Stimulated activated CD8-positive, alpha-beta memory T cell treated with anti-CD3 and anti-CD28 coated beads, Interleukin-12 subunit alpha, Interleukin-12 subunit beta, amount 100 ng/mL, for 4 hours (primary cell): ENCODE measurements around the gene CALU.

ENCODE experiments used
- DNase-seq: peaks from one replicate; pipeline ENCODE4 v3.0.0-alpha.2; 2020; ENCODE audit warnings: low read depth

CALU gene

DNA sequence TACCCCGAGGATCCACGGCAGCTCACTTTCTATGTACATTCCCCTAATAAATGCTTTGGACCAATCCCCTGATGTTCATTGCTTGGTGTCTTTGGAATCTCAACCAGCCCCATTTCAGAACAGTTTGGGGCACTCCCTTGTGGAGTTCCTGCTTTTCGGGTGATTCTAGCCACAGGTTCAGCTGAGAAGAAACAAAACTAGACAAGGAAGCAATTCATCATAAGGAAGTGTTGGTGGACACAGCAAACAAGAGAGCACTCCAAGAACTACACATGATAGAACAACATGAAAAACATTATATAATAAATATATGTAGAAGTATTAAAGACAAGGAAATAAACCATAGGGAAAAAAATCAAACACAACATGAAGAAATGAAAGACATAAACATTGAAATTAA lies 46.6 kb downstream of the CALU start:
- DNase-seq: no peak

DNA sequence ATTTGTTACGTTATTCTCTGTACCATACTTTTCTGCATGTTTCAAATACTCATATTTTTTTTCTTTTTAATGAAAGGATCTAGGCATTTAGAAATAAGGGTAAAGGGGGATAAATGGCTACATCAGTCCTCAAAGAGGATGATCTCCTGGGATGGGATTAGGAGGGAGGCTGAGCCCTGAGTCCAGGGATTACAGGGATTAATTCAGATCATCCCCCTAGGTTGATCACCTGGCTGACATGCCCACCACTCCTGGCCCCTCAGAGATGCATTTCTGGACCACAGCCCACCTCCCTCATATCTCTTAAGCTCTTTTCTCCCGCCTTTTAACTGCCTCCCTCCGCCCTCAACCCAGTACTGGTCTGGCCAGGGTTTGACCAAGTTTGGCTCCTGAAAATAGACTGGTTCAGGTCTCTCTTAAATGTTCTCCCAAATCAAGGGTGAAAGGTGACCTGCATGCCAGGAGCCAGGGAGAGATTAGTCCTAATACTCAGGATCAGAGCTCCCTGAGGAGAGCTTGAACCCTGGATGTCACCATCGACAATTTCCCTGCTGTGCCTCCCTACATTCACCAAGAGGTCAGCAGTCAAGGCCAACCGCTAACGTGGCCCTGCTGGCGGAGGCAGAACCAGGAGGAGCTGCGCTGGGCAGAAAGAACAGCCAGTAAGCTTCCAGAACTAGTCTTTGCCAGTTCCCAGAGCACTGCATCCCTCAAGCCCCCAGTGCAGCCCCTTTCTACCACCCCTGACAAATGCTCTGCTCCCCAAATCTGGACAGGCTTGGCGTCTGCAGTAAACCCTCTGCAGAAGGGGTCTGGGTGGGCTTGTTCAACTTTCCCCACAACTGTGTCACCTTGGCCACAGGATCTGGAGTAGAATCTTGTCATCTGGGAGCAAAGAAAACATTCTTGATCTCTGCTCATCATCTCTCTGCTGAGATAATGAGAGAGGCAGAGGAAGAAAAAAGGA lies 49.6 kb downstream of the CALU start:
- no peak for DNase-seq

DNA sequence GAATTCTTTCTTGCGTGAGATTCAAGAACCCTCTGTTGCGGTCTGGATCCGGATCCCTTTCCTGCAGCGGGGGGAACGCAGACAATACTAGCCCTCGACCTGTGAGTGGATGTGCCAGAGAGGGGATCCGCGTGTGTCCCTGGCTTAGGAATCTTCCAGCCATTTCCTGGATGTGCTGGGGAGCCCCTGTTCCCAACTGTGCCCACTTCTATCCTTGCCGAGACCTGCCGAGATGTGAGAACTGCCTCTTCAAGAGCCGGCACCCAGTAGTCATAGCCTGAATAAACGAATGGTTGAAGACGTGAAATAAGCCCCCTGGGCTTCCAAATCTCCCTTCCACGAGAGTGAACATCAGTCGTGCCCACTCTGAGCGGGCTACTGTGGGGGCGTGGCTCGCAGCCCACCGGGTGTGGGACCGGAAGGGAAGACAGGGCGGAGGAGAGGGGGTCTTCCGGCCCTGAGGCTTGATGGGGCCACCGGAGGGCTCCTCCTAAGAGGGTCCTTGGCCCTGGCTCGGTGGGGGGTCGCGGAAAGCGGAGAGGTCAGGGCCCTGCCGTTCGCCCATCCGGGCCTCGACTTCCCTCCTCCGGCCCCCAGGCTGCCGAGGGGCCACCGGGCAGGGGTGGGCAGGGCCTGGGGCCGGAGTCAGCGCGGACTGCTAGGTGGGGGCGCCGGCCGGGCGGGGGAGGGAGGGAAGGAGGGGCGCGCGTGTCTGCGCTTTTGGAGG lies 51.3 kb downstream of the CALU start:
- DNase-seq: no peak

DNA sequence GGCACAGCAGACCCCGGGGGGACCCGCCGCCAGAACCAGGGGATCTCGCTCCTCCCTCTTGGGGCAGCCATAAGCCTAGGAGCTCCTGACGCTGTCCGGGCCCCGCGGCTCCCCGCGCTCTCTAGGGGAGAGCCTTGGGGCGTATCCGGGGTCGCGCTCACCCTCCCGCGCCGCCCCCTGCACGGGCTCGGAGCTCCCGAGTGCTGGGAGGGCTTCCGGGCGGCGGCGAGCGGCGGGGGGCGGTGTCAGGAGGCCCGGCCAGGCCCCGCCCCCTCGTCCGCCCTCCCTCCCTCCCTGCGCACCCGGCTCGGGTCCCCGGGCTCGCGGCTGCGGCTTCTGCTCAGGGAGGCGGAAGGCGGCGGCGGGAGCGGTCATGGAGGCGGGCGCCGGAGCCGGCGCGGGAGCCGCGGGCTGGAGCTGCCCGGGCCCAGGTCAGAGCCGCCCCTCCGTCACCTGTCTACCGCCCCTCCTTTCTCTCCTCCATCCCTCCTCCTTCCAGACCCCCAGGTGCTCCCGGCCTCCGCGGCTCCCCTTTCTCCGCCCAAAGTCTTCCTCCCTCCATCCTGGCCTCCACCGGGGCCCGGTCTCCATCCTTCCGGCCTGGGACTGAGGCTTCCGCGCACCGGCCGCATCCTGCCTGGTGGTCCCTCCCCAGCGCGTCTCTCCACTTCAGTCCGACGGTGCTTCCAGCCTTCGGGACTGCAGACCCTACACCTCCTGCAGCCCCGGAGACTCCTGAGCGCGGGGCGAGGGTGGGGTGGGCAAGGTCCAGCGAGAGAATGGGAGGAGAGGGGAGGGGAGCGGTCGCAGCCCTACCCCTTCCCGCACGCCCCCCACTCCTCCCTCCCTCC lies 52.2 kb downstream of the CALU start, which contains the start of gene CCDC136:
CCDC136 (plus strand) TSS at position 848 of the 851 bp plus-strand sequence. CDS start 444 bp downstream, outside the sequence.
- peak; percentile 64 for DNase-seq

DNA sequence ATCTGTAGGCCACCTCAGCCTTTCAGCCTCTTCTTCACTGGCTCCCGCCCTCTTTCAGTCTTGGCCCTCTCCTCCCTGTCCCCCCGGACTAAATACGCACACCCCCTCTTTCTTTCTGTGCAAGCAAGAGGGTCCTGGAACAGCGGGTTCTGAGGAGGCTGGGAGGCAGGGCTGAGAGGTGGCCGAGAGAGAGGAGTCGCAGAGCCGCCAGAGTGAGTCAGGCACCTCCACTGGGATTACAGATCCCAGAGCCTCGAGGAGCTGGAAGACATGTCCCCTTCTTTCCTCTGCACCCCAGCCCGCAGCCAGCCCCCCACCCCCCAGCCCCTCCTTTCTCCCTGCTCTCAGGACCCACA lies 52.8 kb downstream of the CALU start:
- no peak for DNase-seq

DNA sequence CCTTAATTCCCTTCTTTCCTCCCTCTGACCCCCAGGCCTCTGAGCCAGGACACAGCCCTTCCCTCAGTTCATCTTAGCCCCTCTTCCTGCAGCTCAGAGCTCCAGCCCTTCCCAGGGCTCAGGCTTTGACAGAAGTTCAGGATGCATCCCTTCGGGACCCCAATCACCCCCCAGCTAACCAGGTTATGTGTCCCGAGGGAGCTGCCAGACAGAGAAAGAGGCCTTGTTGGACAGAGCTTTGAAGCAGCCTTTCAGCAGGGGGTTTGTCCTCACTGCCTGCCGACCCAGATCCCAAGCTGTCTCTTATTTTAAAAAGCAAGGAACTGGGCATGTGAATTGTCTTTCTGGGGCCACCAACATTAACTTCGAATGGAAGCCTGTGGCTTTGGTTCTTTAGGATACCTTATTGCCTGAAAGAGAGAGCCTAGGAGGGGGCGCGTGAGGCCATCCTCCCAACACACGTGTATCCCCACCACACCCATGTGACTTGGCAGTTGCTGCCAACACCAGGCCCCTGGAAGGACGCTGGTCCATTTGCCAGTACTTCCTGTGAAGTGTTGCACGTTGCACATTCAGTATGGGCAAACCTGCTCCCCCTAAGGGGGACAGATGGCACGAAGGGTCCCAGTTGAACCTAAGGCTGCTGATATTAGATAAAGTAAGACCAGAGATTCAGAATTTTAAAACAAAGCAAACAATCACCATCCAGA lies 53.5 kb downstream of the CALU start:
- DNase-seq: no peak

DNA sequence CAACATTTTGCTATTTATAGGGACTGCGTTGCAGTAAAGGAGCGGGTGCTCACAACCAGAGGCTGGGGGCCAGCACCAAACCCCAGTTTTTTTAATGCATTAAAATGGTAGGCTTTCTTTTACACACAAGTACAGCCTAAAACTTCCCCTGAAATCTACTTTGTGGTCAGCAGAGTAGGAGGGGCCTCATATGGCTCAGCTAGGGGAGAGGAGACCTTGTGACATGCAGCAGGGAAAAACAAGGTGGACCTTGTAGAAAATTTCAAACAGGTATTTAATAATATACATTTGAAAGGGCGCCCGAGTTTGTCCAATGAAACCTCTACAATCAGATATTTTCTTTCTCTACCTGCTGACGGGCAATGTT lies 54.0 kb downstream of the CALU start:
- DNase-seq: no peak

DNA sequence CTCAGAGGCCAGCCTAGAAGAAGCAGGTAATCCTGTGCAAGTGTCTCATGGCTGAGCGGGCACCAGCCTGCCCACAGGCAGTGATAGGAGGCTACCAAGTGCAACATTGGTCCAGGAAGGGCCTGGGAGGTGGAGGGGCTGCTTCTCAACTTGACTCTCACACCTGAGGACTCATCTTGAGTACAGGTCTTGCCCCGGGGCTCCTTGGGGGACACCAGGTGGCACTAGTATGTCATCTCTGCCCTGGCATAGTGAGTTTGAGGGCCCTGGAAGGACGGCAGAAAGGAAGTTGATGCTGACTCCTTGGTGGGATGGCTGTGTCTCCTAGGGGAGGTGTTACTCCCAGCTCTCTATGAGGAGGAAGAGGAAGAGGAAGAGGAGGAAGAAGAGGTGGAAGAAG lies 54.9 kb downstream of the CALU start:
- no peak for DNase-seq

DNA sequence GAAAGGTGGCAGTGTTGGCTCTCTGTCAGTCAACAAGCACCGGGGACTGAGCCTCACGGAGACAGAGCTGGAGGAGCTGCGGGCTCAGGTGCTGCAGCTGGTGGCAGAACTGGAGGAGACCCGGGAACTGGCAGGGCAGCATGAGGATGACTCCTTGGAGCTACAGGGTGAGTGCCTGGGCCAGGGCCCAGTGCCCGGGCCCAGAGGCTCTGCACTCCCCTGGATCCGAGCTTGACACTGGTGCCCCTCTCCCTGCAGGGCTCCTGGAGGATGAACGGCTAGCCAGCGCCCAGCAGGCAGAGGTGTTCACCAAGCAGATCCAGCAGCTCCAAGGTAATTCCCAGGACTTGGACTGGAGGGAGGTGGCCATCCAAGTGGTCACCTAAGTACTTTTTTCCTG lies 55.3 kb downstream of the CALU start:
- DNase-seq: no peak

DNA sequence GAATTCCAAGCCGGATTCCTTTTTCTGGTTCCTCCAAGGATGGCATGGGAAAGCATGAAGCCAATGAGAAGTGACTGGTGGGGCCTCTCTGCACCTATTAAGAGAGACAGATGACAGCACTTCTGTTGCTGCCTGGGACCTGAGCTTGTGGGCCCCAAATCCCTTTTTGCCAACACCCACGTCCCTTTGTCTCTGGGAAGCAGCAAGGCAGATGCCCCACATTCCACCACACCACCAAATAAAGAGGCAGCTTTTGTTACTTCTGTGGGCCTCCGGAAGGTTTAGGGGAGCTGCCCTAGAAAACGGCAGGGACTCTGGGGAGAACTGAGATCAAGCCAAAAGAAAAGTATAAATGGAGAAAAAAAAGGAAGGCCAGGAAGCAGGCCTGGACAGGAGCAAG lies 56.0 kb downstream of the CALU start:
- no peak for DNase-seq

DNA sequence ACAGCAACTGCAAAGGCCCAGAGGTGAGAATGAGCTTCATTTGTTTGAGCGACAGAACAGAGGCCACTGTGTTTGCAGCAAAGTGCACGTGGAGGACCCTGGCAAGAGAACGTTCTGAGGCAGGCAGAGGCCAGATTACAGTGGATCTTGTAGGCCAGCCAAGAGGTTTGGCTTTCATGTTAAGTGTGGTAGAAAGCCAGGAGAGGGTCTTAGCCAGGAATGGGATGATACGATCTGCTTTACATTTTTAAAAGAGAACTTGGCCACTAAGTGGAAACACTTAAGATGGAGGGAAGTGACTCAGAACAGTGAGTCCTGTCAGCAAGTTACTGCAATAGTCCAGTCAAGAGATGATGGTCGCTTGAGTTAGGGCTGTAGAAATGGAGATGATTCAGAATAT lies 57.2 kb downstream of the CALU start:
- no peak for DNase-seq

DNA sequence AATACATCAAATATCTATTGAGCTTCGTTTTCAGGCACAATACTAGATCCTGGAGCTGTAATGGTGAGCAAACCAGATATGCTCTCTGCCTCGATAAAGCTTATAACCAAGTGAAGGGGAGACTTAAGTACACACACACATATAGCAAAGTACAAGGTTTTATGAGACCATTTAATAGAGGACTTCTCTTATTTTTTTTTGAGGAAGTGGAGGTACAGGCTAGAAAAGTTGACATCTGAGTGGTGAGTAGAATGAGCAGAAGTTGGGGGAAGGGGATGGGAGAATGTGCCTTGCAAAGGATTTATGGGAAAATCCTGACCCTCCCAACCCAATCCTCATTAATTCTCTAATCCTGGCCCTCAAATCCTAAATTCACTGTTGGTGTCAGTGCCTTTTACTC lies 60.3 kb downstream of the CALU start:
- no peak for DNase-seq

DNA sequence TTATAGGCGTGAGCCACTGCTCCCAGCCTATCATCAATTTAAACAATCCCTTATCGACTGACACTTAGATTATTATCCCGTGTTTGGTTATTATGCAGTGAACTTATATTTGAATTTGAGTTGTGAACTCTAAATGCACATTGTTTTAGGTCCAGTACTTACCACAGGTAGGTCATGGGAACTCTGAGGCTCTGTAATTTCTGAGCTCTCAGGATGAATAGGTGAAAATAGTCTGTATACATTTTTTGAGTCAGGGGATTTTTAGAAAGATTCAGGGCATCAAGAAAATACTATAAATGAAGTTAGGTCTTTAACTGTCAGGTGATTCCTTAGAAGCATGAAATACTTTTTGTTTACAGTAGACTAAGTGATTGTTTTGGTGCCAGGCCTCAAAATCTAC lies 61.4 kb downstream of the CALU start:
- DNase-seq: no peak

DNA sequence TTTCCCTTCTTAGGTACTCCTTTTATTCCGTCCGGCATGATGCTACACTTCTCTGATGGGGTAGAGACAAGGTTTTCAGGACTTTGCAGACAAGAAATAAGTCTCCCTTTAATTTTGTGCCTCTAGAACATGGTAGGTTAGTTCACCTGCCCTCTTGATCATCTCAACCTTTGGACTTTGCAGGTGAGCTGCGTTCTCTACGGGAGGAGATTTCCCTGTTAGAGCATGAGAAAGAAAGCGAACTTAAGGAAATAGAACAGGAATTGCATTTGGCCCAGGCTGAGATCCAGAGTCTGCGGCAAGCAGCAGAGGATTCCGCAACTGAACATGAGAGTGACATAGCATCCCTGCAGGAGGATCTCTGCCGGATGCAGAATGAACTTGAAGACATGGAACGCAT lies 61.8 kb downstream of the CALU start:
- no peak for DNase-seq

DNA sequence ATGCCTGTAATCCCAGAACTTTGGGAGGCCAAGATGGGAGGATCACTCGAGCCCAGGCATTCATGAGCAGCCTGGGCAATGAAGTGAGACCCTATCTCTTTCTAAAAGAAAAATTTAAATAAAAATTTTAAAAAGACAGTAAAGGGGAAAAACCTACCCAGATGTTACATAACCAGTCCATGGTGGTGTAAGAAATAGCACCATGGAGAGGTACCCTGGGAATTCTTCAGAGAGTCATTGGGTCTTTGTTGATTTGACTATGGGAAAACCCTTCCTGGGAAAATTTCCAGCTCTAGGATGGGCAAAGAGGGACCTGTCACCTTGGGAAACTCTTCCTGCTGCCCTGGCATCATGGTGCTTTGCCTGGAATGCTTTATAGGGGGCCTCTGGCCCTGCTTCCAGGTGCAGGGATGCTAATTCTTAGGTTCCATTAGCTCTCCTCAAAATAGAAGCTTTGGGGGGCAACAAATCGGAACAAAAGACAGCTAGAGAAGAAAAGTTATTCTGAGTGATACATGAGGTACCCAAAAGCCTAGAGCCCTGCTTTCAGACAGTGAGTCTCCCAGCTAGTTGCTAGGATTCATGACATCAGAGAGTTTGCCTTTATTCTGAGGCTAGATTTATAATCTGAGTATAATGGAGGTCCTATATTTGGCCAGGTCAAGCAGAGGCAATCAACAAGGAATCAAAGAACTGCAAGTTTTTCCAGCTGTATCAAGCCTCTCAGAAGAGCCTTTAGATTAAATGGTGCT lies 62.7 kb downstream of the CALU start:
- no peak for DNase-seq

DNA sequence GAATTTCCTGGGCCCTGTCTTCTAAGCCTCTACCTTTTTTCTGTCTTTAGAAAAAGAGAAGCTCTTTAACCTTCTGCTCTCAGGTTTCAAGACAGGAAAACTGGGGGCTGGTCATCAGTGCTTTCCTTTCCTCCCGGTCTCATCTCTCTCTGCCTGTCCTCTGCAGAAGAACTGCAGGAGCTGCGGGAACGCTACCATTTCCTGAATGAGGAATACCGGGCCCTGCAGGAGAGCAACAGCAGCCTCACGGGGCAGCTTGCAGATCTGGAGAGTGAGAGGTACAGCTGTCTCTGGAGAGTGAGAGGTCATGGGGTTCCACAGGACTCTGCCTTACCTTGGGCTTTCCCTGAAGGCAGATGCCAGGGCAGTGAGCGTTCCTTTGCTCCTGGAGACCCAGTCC lies 65.3 kb downstream of the CALU start:
- no peak for DNase-seq

DNA sequence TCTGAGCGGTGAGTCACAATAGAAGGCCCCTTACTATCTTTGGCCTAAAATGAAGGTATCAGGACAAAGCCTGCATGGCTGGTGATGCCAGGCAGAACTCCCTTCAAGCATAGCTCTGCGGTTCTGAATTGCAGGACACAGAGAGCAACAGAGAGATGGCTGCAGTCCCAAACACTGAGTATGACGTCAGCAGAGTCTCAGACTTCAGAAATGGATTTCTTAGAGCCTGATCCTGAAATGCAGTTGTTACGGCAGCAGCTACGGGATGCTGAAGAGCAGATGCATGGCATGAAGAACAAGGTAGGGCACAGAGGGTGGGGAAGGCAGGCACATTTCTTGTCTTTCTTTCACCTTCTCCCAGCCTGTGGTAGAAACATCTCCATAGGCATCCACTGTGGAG lies 66.1 kb downstream of the CALU start:
- DNase-seq: no peak

DNA sequence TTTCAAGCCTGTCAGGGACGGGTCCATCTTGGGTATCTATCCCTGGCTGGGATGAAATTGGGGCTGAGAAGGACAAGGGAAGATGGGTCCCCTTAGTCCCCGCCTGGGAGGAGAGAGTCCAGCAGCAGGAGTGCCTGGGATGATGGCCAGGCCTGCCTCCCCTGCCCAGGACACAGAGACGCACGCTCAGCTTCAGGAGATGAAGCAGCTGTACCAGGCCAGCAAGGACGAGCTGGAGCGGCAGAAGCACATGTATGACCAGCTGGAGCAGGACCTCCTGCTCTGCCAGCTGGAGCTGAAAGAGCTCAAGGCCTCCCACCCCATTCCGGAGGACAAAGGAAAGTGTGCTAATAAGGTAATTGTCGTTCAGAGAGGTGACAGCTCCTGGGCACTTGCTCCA lies 68.0 kb downstream of the CALU start:
- DNase-seq: no peak

DNA sequence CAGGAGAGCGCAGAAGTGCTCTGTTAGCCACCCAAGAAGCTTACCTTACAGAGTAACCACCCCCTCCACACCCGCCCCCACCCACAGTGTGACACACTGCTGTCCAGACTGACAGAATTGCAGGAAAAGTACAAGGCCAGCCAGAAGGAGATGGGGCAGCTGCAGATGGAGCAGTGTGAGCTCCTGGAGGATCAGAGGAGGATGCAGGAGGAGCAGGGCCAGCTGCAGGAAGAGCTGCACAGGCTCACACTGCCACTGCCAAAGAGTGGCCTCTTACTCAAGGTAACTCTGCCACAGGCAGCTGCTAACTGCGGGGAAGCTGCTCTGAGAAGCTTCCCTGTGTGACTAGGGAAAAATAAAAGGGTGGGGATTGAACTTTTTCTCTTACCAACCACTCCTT lies 70.2 kb downstream of the CALU start:
- DNase-seq: no peak

DNA sequence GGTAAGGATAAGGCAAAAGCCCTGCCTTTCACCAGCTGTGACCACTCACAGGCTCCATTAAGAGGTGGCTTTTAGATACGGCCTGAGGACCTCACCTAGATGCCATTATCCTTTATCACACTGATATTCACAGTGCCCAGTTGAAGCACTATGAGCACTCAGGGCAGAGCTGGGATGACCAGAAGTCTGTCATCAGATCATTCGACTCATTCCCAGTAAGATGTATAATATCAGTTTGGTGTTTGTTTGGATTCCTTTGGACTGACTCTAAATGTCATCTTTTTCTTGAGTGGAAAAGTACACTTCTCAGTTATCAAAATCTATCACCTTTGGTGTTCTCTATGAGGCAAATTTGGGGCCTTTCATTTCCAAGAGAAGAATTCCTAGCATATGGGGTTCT lies 71.3 kb downstream of the CALU start:
- no peak for DNase-seq

DNA sequence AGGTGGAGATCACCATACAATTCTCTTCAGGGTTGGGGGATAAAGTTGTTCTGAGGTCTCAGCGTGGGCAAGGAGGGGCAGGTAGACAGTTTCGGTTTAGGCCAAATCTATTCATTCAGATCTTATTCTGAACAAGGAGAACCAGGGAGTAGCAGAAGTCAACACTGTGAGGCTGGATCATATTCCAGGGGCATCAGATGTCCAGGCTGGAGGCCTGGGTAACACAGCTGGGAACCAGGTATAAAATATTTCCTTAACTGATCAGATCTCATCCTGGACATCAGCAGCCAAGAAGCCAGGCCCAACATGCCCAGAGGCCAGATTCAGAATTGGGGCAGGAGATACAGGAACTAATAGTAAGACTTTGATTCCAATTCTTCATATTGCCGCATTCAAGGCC lies 71.8 kb downstream of the CALU start:
- DNase-seq: no peak
